GM21619 (cell line): ENCODE results near the gene VWA5B2.

Experiments used
- ATAC-seq: cut with Tn5 transposase; IDR thresholded peaks from one replicate; pipeline ENCODE4 v1.9.1; 2021; ENCODE audit not compliant: unreplicated experiment

VWA5B2 gene

DNA sequence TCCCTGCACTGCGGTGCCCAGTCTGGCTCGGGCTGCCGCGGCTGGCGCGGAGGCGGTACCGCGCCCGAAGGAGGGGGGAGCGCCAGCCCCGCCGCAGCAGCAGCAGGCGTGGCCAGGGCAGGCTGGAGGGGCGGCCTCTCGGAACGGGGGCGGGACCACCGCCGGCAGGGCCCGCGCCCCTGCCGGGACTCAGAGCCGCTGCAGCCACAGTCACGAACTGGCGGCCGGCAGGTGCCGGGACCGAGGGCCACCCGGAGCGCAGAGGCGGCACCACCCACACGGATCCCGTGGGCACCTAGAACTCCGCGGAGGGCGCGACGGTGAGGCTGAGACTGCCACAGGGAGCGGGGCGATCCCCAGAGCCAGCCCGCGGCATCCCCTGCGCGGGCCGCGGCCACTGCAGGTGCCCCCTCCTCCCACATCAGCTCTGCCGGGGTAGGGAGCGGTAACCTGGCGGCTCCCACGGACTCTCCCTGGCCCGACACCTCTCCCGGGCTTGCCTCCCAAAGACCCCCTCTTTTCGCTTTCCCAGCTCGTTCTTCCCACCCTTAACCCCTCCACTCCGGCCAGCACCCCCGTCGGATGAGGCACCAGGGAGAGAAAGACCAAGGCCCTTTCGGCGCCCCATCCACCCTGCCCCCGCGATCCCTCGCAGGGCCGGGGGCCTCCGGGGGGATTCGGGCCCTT, at the start of gene VWA5B2:
Gene VWA5B2, plus strand, starts transcription at position 192 of the 687 bp plus-strand sequence. CDS start 944 bp downstream, outside the sequence.
- ATAC-seq = peak; percentile 68

DNA sequence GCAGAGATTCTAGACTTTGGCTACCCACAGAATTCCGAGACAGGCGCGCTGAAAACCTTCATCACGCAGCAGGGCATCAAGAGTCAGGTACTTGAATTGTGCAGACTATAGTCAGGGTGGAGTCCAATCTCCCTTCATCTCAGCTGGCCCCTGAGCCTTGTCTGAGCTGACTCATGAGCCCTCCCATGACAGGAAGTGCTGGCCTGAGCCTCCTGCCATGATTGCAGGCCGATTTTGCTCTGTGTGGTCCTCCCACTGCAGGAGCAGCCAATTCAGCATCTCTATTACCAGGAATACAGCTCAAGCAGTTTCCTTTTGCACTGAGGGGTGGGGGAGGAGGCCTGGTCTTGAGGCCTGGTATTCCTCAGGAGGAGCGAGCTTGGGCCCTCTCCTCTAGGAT, 49.2 kb upstream of the VWA5B2 start:
- ATAC-seq = no peak

DNA sequence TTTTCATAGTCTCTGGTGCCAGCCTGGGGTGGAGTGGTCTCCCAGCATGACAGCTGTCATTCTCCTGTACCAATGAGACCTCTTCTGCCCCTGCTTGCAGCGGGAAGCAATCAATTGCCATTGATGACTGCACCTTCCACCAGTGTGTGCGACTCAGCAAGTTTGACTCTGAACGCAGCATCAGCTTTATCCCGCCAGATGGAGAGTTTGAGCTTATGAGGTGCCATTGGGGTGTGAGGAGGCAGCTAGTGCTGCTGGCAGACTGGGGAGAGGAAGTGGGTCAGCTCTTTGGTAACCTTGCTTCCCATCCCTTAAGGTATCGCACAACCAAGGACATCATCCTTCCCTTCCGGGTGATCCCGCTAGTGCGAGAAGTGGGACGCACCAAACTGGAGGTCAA, 47.8 kb upstream of the VWA5B2 start:
- ATAC-seq = no peak

GRCh38 chr3:184183679-184184078, 45.7 kb upstream of the VWA5B2 start:
- no peak for ATAC-seq

DNA sequence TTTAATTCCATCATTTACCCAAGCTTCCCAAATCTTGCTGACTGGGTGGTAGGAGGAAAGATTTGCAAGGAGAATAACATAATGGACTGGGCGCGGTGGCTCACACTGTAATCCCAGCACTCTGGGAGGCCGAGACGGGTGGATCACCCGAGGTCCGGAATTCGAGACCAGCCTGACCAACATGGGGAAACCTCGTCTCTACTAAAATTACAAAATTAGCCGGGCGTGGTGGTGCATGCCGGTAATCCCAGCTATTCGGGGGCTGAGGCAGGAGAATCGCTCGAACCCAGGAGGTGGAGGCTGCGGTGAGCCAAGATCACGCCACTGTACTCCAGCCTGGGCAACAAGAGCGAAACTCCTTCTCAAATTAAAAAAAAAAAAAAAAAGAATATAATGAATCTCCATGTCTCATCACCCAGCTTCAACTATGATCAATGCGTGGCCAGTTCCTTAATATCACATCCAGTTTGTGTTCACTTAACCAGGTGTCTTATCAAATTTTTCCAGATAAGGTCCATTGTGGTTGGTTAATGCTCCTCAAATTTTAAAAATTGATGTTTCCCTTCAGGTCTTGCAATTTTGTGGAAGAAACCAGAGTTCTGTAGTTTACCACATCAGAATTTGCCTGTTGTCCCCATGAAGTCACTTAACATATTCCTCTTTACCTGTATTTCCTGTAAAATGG, 44.7 kb upstream of the VWA5B2 start:
- no peak for ATAC-seq

GRCh38 chr3:184185461-184186183, 43.8 kb upstream of the VWA5B2 start:
- ATAC-seq = peak; percentile 91

- ATAC-seq = no peak
These were observed 43.0 kb upstream of the VWA5B2 start, which contains the start of gene ABCF3 for GRCh38 chr3:184186184-184186901. Gene ABCF3, plus strand, starts transcription at chr3:184186199. Its CDS starts 9 bp downstream, at chr3:184186208.

DNA sequence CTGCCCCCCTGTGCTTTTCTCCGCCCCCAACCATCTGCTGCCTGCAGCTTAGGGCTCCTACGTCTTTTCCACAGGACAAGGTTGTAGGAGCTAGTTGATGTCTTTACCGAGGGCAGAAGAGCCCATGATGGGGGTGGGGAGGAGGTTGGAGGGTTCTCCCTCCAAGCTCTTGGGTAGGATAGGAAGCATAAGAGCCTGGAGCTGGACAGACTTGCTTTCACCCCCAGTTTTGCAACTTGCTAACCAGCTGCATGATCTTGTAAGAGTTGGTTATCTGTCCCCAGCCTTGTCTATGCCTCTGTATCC, 42.5 kb upstream of the VWA5B2 start:
- no peak for ATAC-seq

DNA sequence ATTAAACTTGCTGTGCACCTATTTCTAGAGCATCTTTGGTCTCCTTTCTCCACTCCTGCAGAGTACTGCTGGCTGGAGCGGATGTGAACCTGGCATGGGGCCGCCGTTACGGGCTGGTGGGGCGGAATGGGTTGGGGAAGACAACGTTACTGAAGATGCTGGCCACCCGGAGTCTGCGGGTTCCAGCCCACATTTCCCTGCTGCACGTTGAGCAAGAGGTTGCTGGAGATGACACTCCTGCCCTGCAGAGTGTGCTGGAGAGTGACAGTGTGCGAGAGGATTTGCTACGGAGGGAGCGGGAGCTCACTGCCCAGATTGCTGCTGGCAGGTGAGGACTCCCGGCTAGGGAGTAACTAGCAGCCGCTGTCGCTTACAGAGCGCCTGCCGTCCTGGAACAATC, 41.3 kb upstream of the VWA5B2 start:
- no peak for ATAC-seq

DNA sequence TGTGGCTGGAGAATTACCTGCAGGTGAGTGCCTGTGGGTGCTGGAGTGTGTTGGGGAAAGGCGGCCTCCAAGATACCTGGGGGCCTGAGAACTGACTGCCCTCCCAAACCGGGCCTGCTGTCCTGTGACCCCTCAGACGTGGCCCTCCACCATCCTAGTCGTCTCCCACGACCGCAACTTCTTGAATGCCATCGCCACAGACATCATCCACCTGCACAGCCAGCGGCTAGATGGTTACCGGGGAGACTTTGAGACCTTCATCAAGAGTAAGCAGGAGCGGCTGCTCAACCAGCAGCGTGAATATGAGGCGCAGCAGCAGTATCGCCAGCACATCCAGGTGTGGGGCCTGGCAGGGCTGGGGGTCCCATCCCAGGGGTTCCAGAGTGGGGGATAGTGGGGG, 40.0 kb upstream of the VWA5B2 start:
- ATAC-seq = no peak

- no peak for ATAC-seq
These were observed 36.5 kb upstream of the VWA5B2 start for GRCh38 chr3:184192889-184193288.

GRCh38 chr3:184193991-184194539, 35.3 kb upstream of the VWA5B2 start:
- ATAC-seq = no peak

GRCh38 chr3:184196536-184196935, 32.8 kb upstream of the VWA5B2 start:
- no peak for ATAC-seq

DNA sequence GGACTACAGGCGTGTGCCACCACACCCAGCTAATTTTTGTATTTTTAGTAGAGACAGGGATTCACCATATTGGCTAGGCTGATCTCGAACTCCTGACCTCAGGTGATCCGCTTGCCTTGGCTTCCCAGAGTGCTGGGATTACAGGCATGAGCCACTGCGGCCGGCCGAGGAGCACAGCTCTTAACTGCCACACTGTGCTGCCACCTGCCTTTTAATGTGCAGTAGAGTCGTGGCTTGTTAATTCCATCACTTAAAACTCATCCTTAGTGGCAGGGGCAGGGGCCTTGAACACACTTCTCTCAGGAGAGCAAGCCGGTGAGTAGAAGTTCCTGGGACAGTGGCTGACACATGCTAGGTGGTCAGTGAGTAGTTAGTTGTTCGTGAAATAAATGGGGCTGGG, 30.9 kb upstream of the VWA5B2 start:
- no peak for ATAC-seq

- no peak for ATAC-seq
These were observed 28.6 kb upstream of the VWA5B2 start for GRCh38 chr3:184200825-184201224.

GRCh38 chr3:184203526-184203925, 25.9 kb upstream of the VWA5B2 start:
- ATAC-seq = no peak

- no peak for ATAC-seq
These were observed 20.1 kb upstream of the VWA5B2 start for GRCh38 chr3:184209146-184209923.

DNA sequence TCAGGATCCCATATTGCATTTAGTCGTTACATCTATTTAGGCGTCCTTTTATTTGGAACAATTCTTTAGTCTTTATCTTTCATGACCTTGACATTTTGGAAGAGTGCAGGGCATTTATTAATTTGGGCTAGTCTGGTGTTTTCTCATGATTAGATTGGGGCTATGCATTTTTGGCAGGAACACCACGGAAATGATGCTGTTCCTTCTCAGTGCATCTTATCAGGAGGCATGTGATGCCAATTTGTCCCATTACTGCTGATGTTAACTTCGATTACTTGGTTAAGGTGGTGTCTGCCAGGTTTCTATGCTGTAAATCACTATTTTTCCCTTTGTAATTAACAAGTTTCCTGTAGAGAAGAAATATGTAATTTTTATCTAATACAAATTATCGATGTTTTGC, 18.1 kb upstream of the VWA5B2 start:
- ATAC-seq = no peak

- ATAC-seq = no peak
These were observed 17.7 kb upstream of the VWA5B2 start for GRCh38 chr3:184211718-184212117.

DNA sequence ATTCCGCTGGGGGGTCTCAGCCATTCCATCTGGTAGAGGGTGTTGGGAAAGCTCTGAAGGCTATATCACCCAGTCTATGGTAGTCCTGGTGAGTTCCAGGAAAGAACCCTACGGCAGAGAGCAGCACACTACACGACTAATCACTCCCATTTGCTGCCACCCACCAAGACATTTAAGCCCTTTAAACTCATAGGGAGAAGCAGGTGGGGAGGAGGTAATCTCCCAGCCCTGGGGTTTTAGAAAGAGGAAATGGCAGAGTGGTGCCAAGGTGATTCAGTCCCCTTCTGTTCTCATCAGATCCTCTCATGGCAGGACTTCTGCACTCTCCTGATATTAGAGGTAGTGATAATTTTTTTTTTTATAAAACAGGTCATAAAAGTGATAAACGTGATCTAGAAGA, 10.6 kb upstream of the VWA5B2 start:
- no peak for ATAC-seq
